Natural killer cell (primary cell): Measurements from ENCODE around the gene IFT43. TPM values are rescaled to one million over a fixed set of nuclear protein-coding genes. Genes with fewer than 3 reads are reported as not detected.

Experiments
- ATAC-seq, 3 donors: fragments of 150-1000 bp in 2 of 3; fragments of 200-7000 bp in 1 of 3; cut with Tn5 transposase; 1 replicate in 1 of 3; 2 replicates in 2 of 3; pipeline ENCODE4 v1.10.0; 2021; ENCODE audit warnings: mild to moderate bottlenecking in 2 of 3, moderate library complexity in 2 of 3
- DNase-seq, 2 donors: peaks; one replicate each; pipeline versions ENCODE4 v3.0.0 to v3.0.0-alpha.2; 2013 to 2021; ENCODE audit warnings: mixed read lengths in 1 of 2
- H3K27ac ChIP-seq: one replicate; pipeline ENCODE4 v1.5.1; 2013; ENCODE audit warnings: mild to moderate bottlenecking, low read length
- H3K27me3 ChIP-seq: one replicate; pipeline ENCODE4 v1.6.1; 2013; ENCODE audit warnings: low read length; ENCODE audit not compliant: control insufficient read depth, insufficient read depth
- H3K36me3 ChIP-seq: one replicate; pipeline ENCODE4 v1.6.1; 2013; ENCODE audit warnings: low read length; ENCODE audit not compliant: control insufficient read depth, insufficient read depth
- H3K4me1 ChIP-seq: one replicate; pipeline ENCODE4 v1.6.1; 2013; ENCODE audit warnings: low read length; ENCODE audit not compliant: control insufficient read depth, insufficient read depth
- H3K4me3 ChIP-seq: one replicate; pipeline ENCODE4 v1.5.1; 2013; ENCODE audit warnings: low read length
- H3K9me3 ChIP-seq: one replicate; pipeline ENCODE4 v1.6.1; 2013; ENCODE audit warnings: low read length; ENCODE audit not compliant: control insufficient read depth, insufficient read depth
- H3K27ac Mint-ChIP-seq, 2 donors: one replicate each; pipeline ENCODE4 v1.8.0; 2022; ENCODE audit warnings: mild to moderate bottlenecking in 2 of 2, mixed read lengths in 2 of 2, moderate library complexity in 1 of 2
- H3K27me3 Mint-ChIP-seq, 2 donors: one replicate each; pipeline ENCODE4 v1.8.0; 2022; ENCODE audit warnings: low read depth in 2 of 2, mixed read lengths in 2 of 2
- H3K36me3 Mint-ChIP-seq: one replicate; pipeline ENCODE4 v1.8.0; 2022; ENCODE audit warnings: mixed read lengths
- H3K4me1 Mint-ChIP-seq, 2 donors: one replicate each; pipeline ENCODE4 v1.8.0; 2022; ENCODE audit warnings: mixed read lengths in 2 of 2
- H3K4me3 Mint-ChIP-seq: one replicate; pipeline ENCODE4 v1.8.0; 2022; ENCODE audit warnings: mild to moderate bottlenecking, moderate library complexity, mixed read lengths
- H3K9me3 Mint-ChIP-seq, 2 donors: one replicate each; pipeline ENCODE4 v1.8.0; 2022; ENCODE audit warnings: mixed read lengths in 2 of 2
- CTCF ChIP-seq: fragments of 200-600 bp; IDR thresholded peaks from one replicate; pipeline ENCODE4 v1.8.0; 2022; ENCODE audit warnings: antibody characterized with exemption
- WGBS: methylation state at CpG from one replicate; pipeline ENCODE4 v1.1.7; 2013; ENCODE audit warnings: missing lambda C conversion rate; ENCODE audit not compliant: insufficient coverage; 5-methylcytosine and 5-hydroxymethylcytosine counted together
- intact Hi-C: fragments of 100-400 bp; cut with micrococcal nuclease; formaldehyde crosslinking; loops from one replicate; pipeline ENCODE4 v1.14.2; 2022
- total RNA-seq, 4 donors: library from RNA; stranded (reverse); fragments of 120-200 nt in 1 of 4; gene quantifications; one replicate each; pipeline versions ENCODE4 v1.2.3 to v1.2.4, GENCODE V29; 2013 to 2022

The IFT43 gene
- total RNA-seq, 3 donors from 2014 or later (not counting 1 experiment from before 2014, with no cell fraction given) = 19.0 to 20.8 (median 20.7) TPM

GRCh38 chr14:75983019-75983358, 2.6 kb upstream of the IFT43 start:
- no peaks in the 10 kb centered on the region for H3K27me3 ChIP-seq
- H3K4me3 ChIP-seq = peak overlapping the region; percentile 57
- Mint-ChIP-seq H3K9me3 (no peaks in the 10 kb centered on the region), H3K27ac (peak overlapping the region; percentile 82 to 93), H3K27me3 (no peaks in the 10 kb centered on the region), H3K4me3 (peak overlapping the region; percentile 76), H3K36me3 (no peaks in the 10 kb centered on the region), H3K4me1 (peaks cover 51% of the 10 kb centered on the region in 2 donors)
- H3K27ac ChIP-seq = no peak overlapping the region
- DNase-seq = no peak
- no peak for TF ChIP-seq CTCF
- WGBS = 56% methylated on average over 7 of the region's 7 CpGs
- H3K9me3 ChIP-seq = no peaks in the 10 kb centered on the region
- intact Hi-C loops = loop anchor here (2.0 kb wide), 1 partner anchor 404 kb away; the partner anchor contains the start of gene FLVCR2
- H3K36me3 ChIP-seq = no peaks in the 10 kb centered on the region
- ATAC-seq = no peak
- peaks cover 45% of the 10 kb centered on the region for H3K4me1 ChIP-seq

GRCh38 chr14:75984674-75985073, 889 bp upstream of the IFT43 start:
- no peak for TF ChIP-seq CTCF
- peak in 1 of 2 donors; percentile 5 for DNase-seq
- Mint-ChIP-seq H3K9me3 (no peaks in the 10 kb centered on the region), H3K4me3 (peak overlapping the region; percentile 90), H3K27ac (peak overlapping the region; percentile 79 to 93), H3K36me3 (no peaks in the 10 kb centered on the region), H3K4me1 (peaks cover 34 to 37% of the 10 kb centered on the region in 2 donors), H3K27me3 (no peaks in the 10 kb centered on the region)
- Histone ChIP-seq H3K4me1 (peaks cover 33% of the 10 kb centered on the region), H3K27me3 (no peaks in the 10 kb centered on the region), H3K36me3 (no peaks in the 10 kb centered on the region), H3K4me3 (no peak overlapping the region), H3K27ac (no peak overlapping the region), H3K9me3 (no peaks in the 10 kb centered on the region)
- 97% methylated on average over 2 of the region's 2 CpGs for WGBS
- intact Hi-C loops = loop anchor here (2.0 kb wide), 1 partner anchor 324 kb away; the partner anchor contains the start of genes ERG28 and TTLL5
- no peak for ATAC-seq

- no peaks in the 10 kb centered on the region for H3K9me3 ChIP-seq
- DNase-seq (no peak), ATAC-seq (no peak)
- H3K27me3 ChIP-seq = no peaks in the 10 kb centered on the region
- WGBS = 52% methylated on average over 6 of the region's 6 CpGs
- Mint-ChIP-seq H3K27ac (peak overlapping the region; percentile 79 to 93), H3K4me1 (peaks cover 21 to 23% of the 10 kb centered on the region in 2 donors), H3K27me3 (no peaks in the 10 kb centered on the region), H3K9me3 (no peaks in the 10 kb centered on the region), H3K4me3 (peak overlapping the region; percentile 90), H3K36me3 (peaks cover 8% of the 10 kb centered on the region)
- H3K36me3 ChIP-seq = no peaks in the 10 kb centered on the region
- H3K27ac ChIP-seq = no peak overlapping the region
- intact Hi-C loops = no loop called here
- no peak for TF ChIP-seq CTCF
- H3K4me1 ChIP-seq = peaks cover 22% of the 10 kb centered on the region
- H3K4me3 ChIP-seq = peak overlapping the region; percentile 72
Observed at GRCh38 chr14:75986439-75986765, 839 bp downstream of the IFT43 start.
